Fibroblast of skin of right quadriceps (primary cell): ENCODE data around the gene VN1R5.
A peak's percentile ranks its signal among the peaks of the same experiment; 100 is the strongest.
"Not testable (repeated sequence)": the region's sequence is repeated elsewhere in the genome, so short reads cannot be mapped to it uniquely, and the experiment has no call there.

Experiments used
- DNase-seq: peaks from one replicate; pipeline ENCODE4 v3.0.0-alpha.2; 2013

Gene VN1R5

GRCh38 chr1:247255772-247256171 is at the start of gene VN1R5:
VN1R5 (plus strand) TSS chr1:247256072.
- DNase-seq: not testable (repeated sequence)

DNA sequence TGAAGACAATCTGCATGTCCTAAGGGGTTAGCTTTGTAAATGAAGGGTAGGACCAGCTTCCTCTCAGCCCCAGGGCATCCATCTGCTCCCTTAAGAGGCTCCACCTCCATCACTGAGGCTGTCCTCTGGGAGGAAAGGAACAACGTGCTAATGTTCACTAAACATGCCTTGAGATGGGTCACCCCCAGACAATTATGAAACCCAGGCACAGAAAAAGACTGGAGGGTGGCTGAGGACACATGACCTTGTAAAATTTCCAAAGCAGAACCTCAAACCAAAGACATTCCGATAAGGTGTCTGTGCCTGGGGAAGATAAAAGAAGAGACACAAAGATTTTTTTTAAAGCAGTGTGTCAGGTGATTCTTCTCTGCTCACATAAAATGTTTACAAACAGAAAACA is 46.5 kb upstream of the VN1R5 start:
- DNase-seq: no peak

DNA sequence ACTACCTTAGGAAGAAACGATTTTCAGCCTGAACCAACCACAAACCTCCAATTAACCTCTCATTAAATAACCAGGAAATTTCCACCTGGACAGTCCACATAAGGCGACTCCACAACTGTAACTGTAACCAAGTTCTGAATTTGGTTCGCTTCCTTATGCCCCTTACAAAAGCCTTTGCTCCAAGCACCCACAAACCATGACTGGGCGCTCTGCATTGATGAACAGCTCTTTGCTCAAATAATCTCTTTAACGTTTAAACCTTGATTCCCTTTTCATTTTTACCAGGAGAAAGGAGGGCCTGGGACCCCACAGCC is 45.9 kb upstream of the VN1R5 start:
- no peak for DNase-seq

DNA sequence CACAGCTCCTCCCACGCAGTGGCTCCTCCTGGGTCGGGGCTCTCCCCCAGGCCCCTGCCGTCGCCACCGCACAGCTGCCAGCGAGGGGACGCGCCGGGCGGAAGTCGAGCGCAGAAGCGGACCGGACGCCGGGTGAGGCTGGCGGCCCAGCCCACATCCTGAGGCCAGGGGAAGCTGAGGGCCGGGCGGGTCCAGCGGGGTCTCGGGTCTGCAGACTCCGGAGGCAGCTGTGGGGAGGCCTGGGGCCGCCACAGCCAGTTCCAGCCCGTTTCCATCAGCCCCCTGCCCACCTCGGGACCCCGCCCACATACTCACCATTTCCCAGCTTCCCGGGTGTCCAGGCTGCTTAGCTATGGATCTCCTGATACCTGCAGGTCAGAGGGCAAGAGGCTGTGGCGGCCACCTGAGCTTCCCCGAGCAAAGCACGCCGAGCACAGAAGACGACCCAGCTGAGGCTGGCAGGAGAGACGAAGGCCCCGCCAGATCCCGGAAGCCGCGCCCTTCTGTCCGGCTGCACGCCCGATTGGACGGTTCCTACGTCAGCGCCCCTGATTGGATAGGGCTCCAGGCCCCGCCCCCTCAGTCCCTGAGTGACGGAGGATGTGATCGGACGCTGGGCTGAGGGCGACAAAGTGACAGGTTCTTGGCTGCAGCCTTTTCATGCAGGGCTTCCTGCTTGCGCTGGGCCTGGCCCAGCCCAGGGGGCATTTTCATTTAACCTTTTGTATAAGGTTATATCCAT is 45.3 kb upstream of the VN1R5 start:
- peak; percentile 88 for DNase-seq

DNA sequence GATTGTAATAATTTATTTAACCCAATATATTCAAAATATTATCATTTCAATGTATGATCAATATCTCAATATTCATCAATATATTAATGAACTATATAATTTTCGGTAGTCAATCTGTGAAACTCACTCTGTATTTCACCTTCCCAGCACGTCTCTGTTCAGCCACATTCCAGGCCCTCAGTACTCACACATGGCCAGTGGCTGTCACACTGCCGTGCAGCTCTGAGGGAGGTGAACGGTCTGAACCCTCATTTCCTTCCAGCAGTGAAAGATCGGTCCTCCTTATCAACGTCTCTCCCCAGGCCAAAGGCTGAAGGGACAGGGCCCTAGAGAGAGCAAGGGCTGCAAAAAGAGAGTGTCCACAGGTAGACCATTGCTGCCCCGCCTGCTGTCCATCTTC is 44.5 kb upstream of the VN1R5 start:
- no peak for DNase-seq

- no peak for DNase-seq
Observed at GRCh38 chr1:247212012-247212411, 43.9 kb upstream of the VN1R5 start.

GRCh38 chr1:247212627-247213617 is 43.0 kb upstream of the VN1R5 start:
- DNase-seq: no peak

DNA sequence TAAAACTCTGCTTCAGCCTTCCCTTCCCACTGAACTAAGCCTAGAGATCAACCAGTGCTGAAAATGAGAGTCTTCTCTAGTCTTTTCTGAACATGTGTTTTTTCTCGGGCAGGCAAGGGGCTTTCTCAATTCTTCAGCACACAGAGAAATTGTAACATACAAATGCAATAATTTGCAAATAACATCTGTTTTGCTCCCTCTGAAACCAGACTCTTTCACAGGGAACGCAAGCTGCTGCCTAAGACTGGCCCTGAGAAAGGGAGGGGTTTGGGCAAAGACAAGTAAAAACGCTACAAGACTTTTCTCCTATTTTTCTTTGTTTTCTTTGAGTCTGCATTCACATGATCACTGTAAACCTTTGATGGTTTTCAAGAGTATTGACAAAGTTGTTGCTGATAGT is 39.6 kb upstream of the VN1R5 start:
- no peak for DNase-seq

DNA sequence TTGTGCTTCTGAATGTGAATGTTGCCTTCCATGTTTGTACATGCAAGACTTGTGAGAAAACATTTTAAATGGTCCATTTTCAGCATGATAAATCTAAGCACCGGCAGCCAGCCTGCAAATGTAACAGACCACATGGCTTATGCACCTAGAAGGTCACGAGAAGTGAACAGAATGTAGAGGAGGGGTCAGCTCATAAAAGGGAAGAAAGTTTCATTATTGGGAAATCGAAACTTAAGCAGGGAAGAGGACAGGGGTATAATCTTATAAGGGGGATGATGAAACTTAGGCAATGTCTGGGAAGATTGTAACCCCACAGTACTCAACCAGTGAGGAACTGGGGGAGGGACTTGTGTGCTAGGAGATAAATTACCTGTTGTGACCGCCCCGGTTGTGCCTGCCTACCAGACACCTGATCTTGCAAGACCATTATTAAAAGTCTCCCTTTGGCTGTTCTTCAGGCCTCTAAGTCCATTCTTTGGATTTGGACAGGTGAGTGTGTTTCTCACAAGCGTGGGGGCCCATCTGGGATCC is 37.7 kb upstream of the VN1R5 start:
- no peak for DNase-seq

DNA sequence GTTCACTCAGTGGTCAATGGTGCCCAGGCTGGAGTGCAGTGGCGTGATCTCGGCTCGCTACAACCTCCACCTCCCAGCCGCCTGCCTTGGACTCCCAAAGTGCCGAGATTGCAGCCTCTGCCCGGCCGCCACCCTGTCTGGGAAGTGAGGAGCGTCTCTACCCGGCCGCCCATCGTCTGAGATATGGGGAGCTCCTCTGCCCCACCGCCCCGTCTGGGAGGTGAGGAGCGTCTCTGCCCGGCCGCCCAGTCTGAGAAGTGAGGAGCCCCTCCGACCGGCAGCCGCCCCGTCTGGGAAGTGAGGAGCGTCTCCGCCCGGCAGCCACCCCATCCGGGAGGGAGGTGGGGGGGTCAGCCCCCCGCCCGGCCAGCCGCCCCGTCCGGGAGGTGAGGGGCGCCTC is 35.6 kb upstream of the VN1R5 start:
- DNase-seq: not testable (repeated sequence)

DNA sequence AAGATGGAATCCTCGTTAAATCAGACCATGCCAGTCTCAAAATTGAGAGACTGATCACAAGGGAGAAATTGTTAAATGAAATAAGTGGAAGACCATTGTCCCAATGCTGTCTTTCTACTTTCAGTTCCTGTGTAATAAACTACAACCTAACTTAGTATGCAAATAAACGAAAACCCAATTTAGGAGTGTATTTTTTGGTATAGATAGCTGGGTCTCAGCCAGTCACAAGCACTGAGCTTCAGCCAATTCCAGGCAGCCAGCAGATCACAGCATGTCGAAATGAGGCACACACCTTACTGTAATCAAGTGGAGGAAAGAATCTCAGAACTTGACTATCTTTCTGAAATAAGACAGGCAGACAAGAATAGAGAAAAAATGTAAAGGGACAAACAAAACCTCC is 33.0 kb upstream of the VN1R5 start:
- DNase-seq: no peak

GRCh38 chr1:247224822-247225221 is 31.1 kb upstream of the VN1R5 start:
- no peak for DNase-seq

DNA sequence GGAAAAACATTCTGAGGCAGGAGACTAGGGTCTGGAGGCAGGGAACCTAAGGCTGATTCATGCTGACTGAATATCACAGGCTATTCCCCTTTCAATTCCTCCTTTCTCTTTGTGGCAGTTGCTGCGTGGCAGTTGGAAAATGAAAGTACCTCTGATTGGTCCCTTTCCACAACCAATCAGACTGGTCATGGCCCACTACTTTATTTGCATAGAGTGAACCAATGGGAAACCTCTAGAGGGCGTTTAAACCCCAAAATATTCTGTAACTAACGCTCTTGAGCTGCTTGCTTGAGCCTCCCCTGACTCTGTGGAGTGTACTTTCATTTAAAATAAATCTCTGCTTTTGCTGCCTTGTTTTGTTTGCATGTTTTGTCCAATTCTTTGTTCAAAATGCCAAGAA is 27.7 kb upstream of the VN1R5 start:
- no peak for DNase-seq

- DNase-seq: no peak
Observed at GRCh38 chr1:247241691-247242090, 14.2 kb upstream of the VN1R5 start.

- DNase-seq: no peak
Observed at GRCh38 chr1:247243524-247244137, 12.2 kb upstream of the VN1R5 start.

DNA sequence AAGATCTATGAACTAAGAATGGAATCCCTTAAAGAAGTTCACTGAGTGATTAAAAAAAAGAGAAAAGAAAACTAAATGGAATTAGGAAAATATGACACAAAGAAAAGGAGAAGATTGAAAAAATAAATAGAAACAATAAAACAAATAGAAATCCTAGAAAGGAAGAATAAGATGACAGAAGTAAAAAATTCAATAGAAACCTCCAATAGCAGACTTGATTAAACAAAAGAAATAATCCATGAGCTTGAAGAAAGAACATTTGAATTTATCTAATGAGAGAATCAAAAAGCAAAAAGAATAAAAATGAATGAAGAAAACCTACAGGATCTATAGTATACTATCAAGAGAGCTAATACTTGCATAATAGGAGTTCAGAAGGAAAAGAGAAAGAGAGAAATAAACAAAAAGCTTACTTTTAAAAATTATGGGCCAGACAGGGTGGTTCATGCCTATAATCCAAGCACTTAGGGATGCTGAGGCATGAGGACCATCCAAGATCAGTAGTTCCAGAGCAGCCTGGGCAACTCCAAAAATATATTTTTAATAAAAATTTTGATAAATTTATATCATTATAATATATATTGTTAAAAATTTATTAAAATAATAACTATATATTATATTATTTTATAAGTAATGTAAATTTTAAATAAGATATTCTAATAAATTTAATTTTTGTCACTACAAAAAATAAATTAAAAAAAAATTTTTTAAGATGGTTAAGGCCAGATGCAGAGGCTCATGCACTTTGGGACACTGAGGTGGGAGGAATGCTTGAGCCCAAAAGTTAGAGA is 9.4 kb upstream of the VN1R5 start:
- DNase-seq: no peak

DNA sequence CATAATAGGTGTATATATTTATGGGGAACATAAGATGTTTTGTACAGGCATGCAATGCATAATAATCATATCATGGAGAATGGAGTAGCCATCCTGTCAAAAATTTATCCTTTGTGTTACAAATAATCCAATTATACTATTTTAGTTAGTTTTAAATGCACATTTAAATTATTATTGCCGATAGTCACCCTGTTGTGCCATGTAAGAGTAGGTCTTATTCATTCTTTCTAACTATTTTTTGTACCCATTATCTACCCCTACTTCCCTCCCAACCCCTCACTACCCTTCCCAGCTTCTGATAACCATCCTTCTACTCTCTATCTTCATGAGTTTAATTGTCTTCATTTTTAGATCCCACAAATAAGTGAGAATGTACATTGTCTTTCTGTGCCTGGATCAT is 8.3 kb upstream of the VN1R5 start:
- DNase-seq: no peak

GRCh38 chr1:247266053-247266452 is 10.2 kb downstream of the VN1R5 start:
- DNase-seq: no peak

- no peak for DNase-seq
Observed at GRCh38 chr1:247268390-247269045, 12.6 kb downstream of the VN1R5 start.

DNA sequence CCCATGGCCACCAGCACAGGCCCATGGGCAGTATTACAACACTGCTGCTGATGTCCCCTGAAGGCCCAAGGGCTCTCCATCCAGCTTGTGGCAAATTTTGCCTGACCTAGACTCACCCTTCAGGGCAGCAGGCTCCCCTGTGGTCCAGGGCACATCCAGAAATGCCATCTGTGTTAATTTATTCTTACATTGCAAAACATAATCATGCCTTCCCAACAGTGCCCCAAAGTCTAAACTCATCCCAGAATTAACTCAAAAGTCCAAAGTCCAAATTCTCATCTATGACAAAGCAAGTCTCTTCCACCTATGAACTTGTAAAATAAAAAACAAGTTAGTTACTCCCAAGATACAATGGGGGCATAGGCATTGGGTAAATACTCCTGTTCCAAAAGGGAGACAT is 13.3 kb downstream of the VN1R5 start:
- no peak for DNase-seq

GRCh38 chr1:247270003-247270402 is 14.1 kb downstream of the VN1R5 start:
- DNase-seq: no peak

DNA sequence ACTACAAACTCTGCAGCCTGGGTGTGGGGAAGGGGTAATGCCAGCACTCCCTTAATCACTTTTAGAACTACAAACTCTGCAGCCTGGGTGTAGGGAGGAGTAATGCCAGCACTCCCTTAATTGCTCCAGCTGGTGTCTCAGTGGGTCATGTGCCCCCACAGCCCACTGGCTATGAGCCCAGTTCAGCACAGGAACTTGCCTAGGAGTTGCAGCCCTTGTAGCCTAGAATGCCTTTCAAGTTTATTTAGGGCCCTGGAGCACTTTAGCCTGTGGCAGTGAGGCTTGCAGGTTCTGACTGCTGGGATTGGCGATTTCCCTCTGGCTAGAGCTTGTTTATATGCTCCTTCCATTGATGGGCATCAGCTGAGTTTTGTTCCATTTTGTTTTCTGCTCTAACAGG is 17.1 kb downstream of the VN1R5 start:
- no peak for DNase-seq
